Measurements from ENCODE around the gene TMEM154. TPM values are rescaled to one million over a fixed set of nuclear protein-coding genes. Genes with fewer than 3 reads are reported as not detected.

The TMEM154 gene
- total RNA-seq (2022) (37.9 and 41.5 TPM in 2 replicates), Bru-seq, nascent RNA (percentile 76 among the genes with signal in this experiment), BruChase-seq, experiment 1, labeled RNA remaining after a 6-hour chase (percentile 84 among the genes with signal in this experiment), BruChase-seq, experiment 2, labeled RNA remaining after a 2-hour chase (percentile 73 among the genes with signal in this experiment)
- long read RNA-seq, full-length matches to known transcripts, result 51 of 60 reads
- long read RNA-seq, partial matches to known transcripts, result 1 of 60 reads
- long read RNA-seq, other reads (novel, unspliced or antisense), result 8 of 60 reads

GRCh38 chr4:152679414-152680281 is at the start of gene TMEM154:
Gene TMEM154 (minus strand): TSS chr4:152679997. CDS start chr4:152679933, 64 bp downstream.
- peak within 1 kb of the TSS; percentile 91 for H3K27ac Mint-ChIP-seq (ENCODE audit: low read depth, unreplicated experiment)
- BruUV-seq (replicated peaks), result no TSS peak
- peak; percentile 93 for DNase-seq (ENCODE audit: unreplicated experiment)
- H3K27me3 Mint-ChIP-seq (ENCODE audit: insufficient read depth, unreplicated experiment), result no peaks in the 10 kb centered on the region
- no peaks in the 10 kb centered on the region for H3K9me3 Mint-ChIP-seq (ENCODE audit: unreplicated experiment)
- ChIA-PET CTCF (interaction anchor here (0.6 to 1.2 kb wide), 3 partner anchors 9 to 55 kb away, joined by 3 to 4 read pairs (median 4); no protein-coding TSS in a partner anchor), POLR2A (interaction anchor here (0.6 to 7.7 kb wide), 18 partner anchors 9 to 1454 kb away, joined by 3 to 47 read pairs (median 4); partner anchors contain the start of genes ARFIP1, FBXW7 and TIGD4)
- no peaks in the 10 kb centered on the region for H3K36me3 Mint-ChIP-seq (ENCODE audit: insufficient read depth, unreplicated experiment)
- peak within 1 kb of the TSS; percentile 94 for H3K4me3 Mint-ChIP-seq (ENCODE audit: unreplicated experiment)
- no peak for TF ChIP-seq CTCF (IDR thresholded peaks at IDR 0.05; ENCODE audit: unreplicated experiment)
- H3K4me1 Mint-ChIP-seq (ENCODE audit: insufficient read depth, unreplicated experiment), result peaks cover 22% of the 10 kb centered on the region
- intact Hi-C loops (cut with micrococcal nuclease), result no loop called here

GRCh38 chr4:152729466-152729865 is 49.7 kb upstream of the TMEM154 start:
- TF ChIP-seq CTCF (IDR thresholded peaks at IDR 0.05; ENCODE audit: unreplicated experiment), result no peak
- no peaks in the 10 kb centered on the region for H3K4me1 Mint-ChIP-seq (ENCODE audit: insufficient read depth, unreplicated experiment)
- POLR2A ChIA-PET, result interaction anchor here (0.6 to 1.6 kb wide), 5 partner anchors 9 to 193 kb away, joined by 3 to 6 read pairs (median 3); partner anchors contain the start of gene FBXW7
- BruUV-seq (replicated peaks), result no TSS peak
- no peaks in the 10 kb centered on the region for H3K36me3 Mint-ChIP-seq (ENCODE audit: insufficient read depth, unreplicated experiment)
- no peak overlapping the region for H3K27ac Mint-ChIP-seq (ENCODE audit: low read depth, unreplicated experiment)
- intact Hi-C loops (cut with micrococcal nuclease), result no loop called here
- H3K9me3 Mint-ChIP-seq (ENCODE audit: unreplicated experiment), result no peaks in the 10 kb centered on the region
- DNase-seq (ENCODE audit: unreplicated experiment), result peak; percentile 80
- CTCF ChIA-PET, result interaction anchor here (0.7 kb wide), 1 partner anchor 1000 kb away, joined by 4 read pairs; no protein-coding TSS in a partner anchor
- H3K4me3 Mint-ChIP-seq (ENCODE audit: unreplicated experiment), result no peak overlapping the region
- H3K27me3 Mint-ChIP-seq (ENCODE audit: insufficient read depth, unreplicated experiment), result no peaks in the 10 kb centered on the region

- no peak for TF ChIP-seq CTCF (IDR thresholded peaks at IDR 0.05; ENCODE audit: unreplicated experiment)
- Mint-ChIP-seq H3K4me3 (ENCODE audit: unreplicated experiment) (no peak overlapping the region), H3K4me1 (ENCODE audit: insufficient read depth, unreplicated experiment) (no peaks in the 10 kb centered on the region), H3K27ac (ENCODE audit: low read depth, unreplicated experiment) (no peak overlapping the region), H3K36me3 (ENCODE audit: insufficient read depth, unreplicated experiment) (no peaks in the 10 kb centered on the region), H3K27me3 (ENCODE audit: insufficient read depth, unreplicated experiment) (no peaks in the 10 kb centered on the region), H3K9me3 (ENCODE audit: unreplicated experiment) (no peaks in the 10 kb centered on the region)
- BruUV-seq (replicated peaks), result no TSS peak
- intact Hi-C loops (cut with micrococcal nuclease), result no loop called here
- ChIA-PET CTCF (interaction anchor here (1.0 kb wide), 1 partner anchor 8 kb away, joined by 4 read pairs; no protein-coding TSS in a partner anchor), POLR2A (no interaction called here)
- no peak for DNase-seq (ENCODE audit: unreplicated experiment)
These were observed 48.5 kb upstream of the TMEM154 start for GRCh38 chr4:152728343-152728742.

DNA sequence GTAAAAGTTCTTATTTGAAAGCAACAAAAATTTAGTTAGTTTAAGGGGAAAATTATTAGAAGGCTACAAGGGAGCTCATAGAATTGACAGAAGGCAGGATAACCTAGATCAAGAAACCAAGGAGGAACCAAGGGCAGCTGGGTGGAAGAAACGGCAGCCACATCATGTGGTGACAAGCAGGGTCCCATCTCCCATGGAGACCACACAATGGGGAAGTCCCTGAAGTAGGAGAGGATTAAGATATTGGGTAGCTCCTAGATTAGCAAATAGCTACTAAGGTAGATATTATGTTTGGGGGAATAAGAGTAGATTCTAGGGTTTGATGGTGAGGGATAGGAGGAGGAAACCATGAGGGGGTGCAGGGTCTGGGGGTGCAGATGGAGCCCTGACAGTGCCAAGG is 48.0 kb upstream of the TMEM154 start:
- no peak for DNase-seq (ENCODE audit: unreplicated experiment)
- Mint-ChIP-seq H3K4me1 (ENCODE audit: insufficient read depth, unreplicated experiment) (no peaks in the 10 kb centered on the region), H3K9me3 (ENCODE audit: unreplicated experiment) (no peaks in the 10 kb centered on the region), H3K27ac (ENCODE audit: low read depth, unreplicated experiment) (no peak overlapping the region), H3K27me3 (ENCODE audit: insufficient read depth, unreplicated experiment) (no peaks in the 10 kb centered on the region), H3K4me3 (ENCODE audit: unreplicated experiment) (no peak overlapping the region), H3K36me3 (ENCODE audit: insufficient read depth, unreplicated experiment) (no peaks in the 10 kb centered on the region)
- ChIA-PET CTCF (interaction anchor here (1.0 kb wide), 1 partner anchor 8 kb away, joined by 4 read pairs; no protein-coding TSS in a partner anchor), POLR2A (interaction anchor here (1.3 kb wide), 1 partner anchor 48 kb away, joined by 4 read pairs; the partner anchor contains the start of gene TMEM154)
- no peak for TF ChIP-seq CTCF (IDR thresholded peaks at IDR 0.05; ENCODE audit: unreplicated experiment)
- intact Hi-C loops (cut with micrococcal nuclease), result no loop called here
- no TSS peak for BruUV-seq (replicated peaks)
